HEK293T (cell line): Measurements from ENCODE around the gene GBP5.

Experiments used
- CTCF ChIA-PET: fragments of 350-600 bp; formaldehyde crosslinking; extraction: SDS; loops from one replicate; lab custom pipeline; 2021; ENCODE audit warnings: antibody characterized with exemption, inconsistent platforms; lab: Yijun Ruan, JAX
- POLR2A ChIA-PET: fragments of 350-600 bp; formaldehyde crosslinking; extraction: SDS; loops from one replicate; lab custom pipeline; 2020; ENCODE audit warnings: antibody characterized with exemption, inconsistent platforms; lab: Yijun Ruan, JAX
- DNase-seq: peaks from one replicate; pipeline ENCODE4 v3.0.0; 2012; ENCODE audit warnings: mixed read lengths; ENCODE audit errors: extremely low spot score
- ARNT ChIP-seq: fragments of 450-650 bp; IDR thresholded peaks from 2 replicates; pipeline ENCODE4 v1.6.1; 2017; ENCODE audit warnings: mild to moderate bottlenecking
- BHLHE40 ChIP-seq: fragments of 450-650 bp; IDR thresholded peaks from 2 replicates; pipeline ENCODE4 v1.6.1; 2016; ENCODE audit warnings: mild to moderate bottlenecking, moderate library complexity, borderline replicate concordance
- CTBP1 ChIP-seq: fragments of 450-650 bp; IDR thresholded peaks from 2 replicates; pipeline ENCODE4 v1.6.1; 2016; ENCODE audit warnings: borderline replicate concordance
- ELF4 ChIP-seq: fragments of 450-650 bp; IDR thresholded peaks from 2 replicates; pipeline ENCODE4 v1.6.1; 2017; ENCODE audit warnings: antibody characterized with exemption
- FOXA1 ChIP-seq: fragments of 450-650 bp; IDR thresholded peaks from 2 replicates; pipeline ENCODE4 v1.6.1; 2016; ENCODE audit warnings: mild to moderate bottlenecking
- FOXK2 ChIP-seq: fragments of 450-650 bp; IDR thresholded peaks from 2 replicates; pipeline ENCODE4 v1.6.1; 2016; ENCODE audit warnings: mild to moderate bottlenecking
- FOXM1 ChIP-seq: fragments of 450-650 bp; IDR thresholded peaks from 2 replicates; pipeline ENCODE4 v1.6.1; 2017; ENCODE audit warnings: mild to moderate bottlenecking, borderline replicate concordance
- HDGF ChIP-seq: fragments of 450-650 bp; IDR thresholded peaks from 2 replicates; pipeline ENCODE4 v1.6.1; 2017; ENCODE audit warnings: antibody characterized with exemption, borderline replicate concordance
- L3MBTL2 ChIP-seq: fragments of 450-650 bp; conservative IDR thresholded peaks from 2 replicates; pipeline ENCODE4 v1.6.1; 2016; ENCODE audit warnings: mild to moderate bottlenecking
- LEF1 ChIP-seq: fragments of 450-650 bp; IDR thresholded peaks from 2 replicates; pipeline ENCODE4 v1.6.1; 2017; ENCODE audit warnings: mild to moderate bottlenecking, borderline replicate concordance
- NFRKB ChIP-seq: fragments of 450-650 bp; IDR thresholded peaks from 2 replicates; pipeline ENCODE4 v1.6.1; 2016; ENCODE audit warnings: mild to moderate bottlenecking, moderate library complexity
- PKNOX1 ChIP-seq: fragments of 450-650 bp; IDR thresholded peaks from 2 replicates; pipeline ENCODE4 v1.6.1; 2016
- SP1 ChIP-seq: fragments of 450-650 bp; IDR thresholded peaks from 2 replicates; pipeline ENCODE4 v1.6.1; 2017
- SUZ12 ChIP-seq: fragments of 450-650 bp; IDR thresholded peaks from 2 replicates; pipeline ENCODE4 v1.6.1; 2016; ENCODE audit warnings: mild to moderate bottlenecking
- TARDBP ChIP-seq: fragments of 450-650 bp; IDR thresholded peaks from 2 replicates; pipeline ENCODE4 v1.6.1; 2016
- ZNF384 ChIP-seq: fragments of 450-650 bp; IDR thresholded peaks from 2 replicates; pipeline ENCODE4 v1.6.1; 2016

Gene GBP5

GRCh38 chr1:89270423-89270822 lies 2.2 kb downstream of the GBP5 start:
- ChIA-PET POLR2A (no interaction called here), CTCF (no interaction called here)
- TF ChIP-seq LEF1, result no peak
- no peak for TF ChIP-seq SP1
- no peak for TF ChIP-seq CTBP1
- TF ChIP-seq ELF4, result no peak
- no peak for TF ChIP-seq ARNT
- no peak for DNase-seq

GRCh38 chr1:89269277-89269676 lies 3.4 kb downstream of the GBP5 start:
- no peak for TF ChIP-seq ZNF384
- no peak for TF ChIP-seq NFRKB
- no peak for TF ChIP-seq FOXK2
- TF ChIP-seq FOXA1, result no peak
- TF ChIP-seq BHLHE40, result no peak
- TF ChIP-seq FOXM1, result no peak
- TF ChIP-seq SP1, result no peak
- TF ChIP-seq ARNT, result no peak
- TF ChIP-seq PKNOX1, result no peak
- no peak for TF ChIP-seq HDGF
- no peak for TF ChIP-seq CTBP1
- TF ChIP-seq L3MBTL2, result no peak
- no peak for TF ChIP-seq TARDBP
- DNase-seq, result no peak
- CTCF ChIA-PET, result no interaction called here
- POLR2A ChIA-PET, result no interaction called here

- TF ChIP-seq L3MBTL2 (no peak), SUZ12 (no peak), LEF1 (no peak), BHLHE40 (no peak), NFRKB (no peak), ARNT (no peak), HDGF (no peak), FOXA1 (no peak)
- POLR2A ChIA-PET, result no interaction called here
- CTCF ChIA-PET, result interaction anchor here (0.6 kb wide), 1 partner anchor 61 kb away, joined by 3 read pairs; no protein-coding TSS in a partner anchor
- DNase-seq, result no peak
Observed at GRCh38 chr1:89262643-89263042, 10.0 kb downstream of the GBP5 start.

- TF ChIP-seq LEF1, result no peak
- TF ChIP-seq L3MBTL2, result no peak
- TF ChIP-seq BHLHE40, result no peak
- no peak for TF ChIP-seq FOXK2
- no peak for TF ChIP-seq FOXA1
- TF ChIP-seq ELF4, result no peak
- peak; percentile 55 for DNase-seq
- ChIA-PET CTCF (interaction anchor here (0.6 kb wide), 1 partner anchor 61 kb away, joined by 3 read pairs; no protein-coding TSS in a partner anchor), POLR2A (no interaction called here)
Observed at GRCh38 chr1:89261926-89262515, 10.6 kb downstream of the GBP5 start.

GRCh38 chr1:89260566-89261255 lies 11.9 kb downstream of the GBP5 start:
- CTCF ChIA-PET, result no interaction called here
- POLR2A ChIA-PET, result no interaction called here
- no peak for TF ChIP-seq FOXK2
- TF ChIP-seq L3MBTL2, result 0 out of 2 replicates have a peak, but pooled peaks have one; percentile 11
- DNase-seq, result no peak

- no peak for TF ChIP-seq TARDBP
- no peak for TF ChIP-seq FOXA1
- TF ChIP-seq SUZ12, result no peak
- TF ChIP-seq FOXK2, result no peak
- TF ChIP-seq FOXM1, result no peak
- TF ChIP-seq BHLHE40, result no peak
- TF ChIP-seq SP1, result no peak
- no peak for TF ChIP-seq HDGF
- TF ChIP-seq L3MBTL2, result no peak
- TF ChIP-seq CTBP1, result no peak
- no peak for TF ChIP-seq ARNT
- no peak for TF ChIP-seq LEF1
- TF ChIP-seq NFRKB, result no peak
- no peak for TF ChIP-seq ZNF384
- TF ChIP-seq ELF4, result no peak
- no peak for TF ChIP-seq PKNOX1
- POLR2A ChIA-PET, result no interaction called here
- CTCF ChIA-PET, result no interaction called here
- no peak for DNase-seq
Observed at GRCh38 chr1:89260042-89260441, 12.6 kb downstream of the GBP5 start.

GRCh38 chr1:89259283-89259971 lies 13.2 kb downstream of the GBP5 start:
- TF ChIP-seq SP1 (no peak), BHLHE40 (no peak), LEF1 (no peak), SUZ12 (no peak), FOXA1 (no peak)
- DNase-seq, result no peak
- ChIA-PET CTCF (no interaction called here), POLR2A (no interaction called here)
